ENCODE measurements around the gene ARHGAP26. TPM values are rescaled to one million over a fixed set of nuclear protein-coding genes. Genes with fewer than 3 reads are reported as not detected.
A peak's percentile ranks its signal among the peaks of the same experiment; 100 is the strongest.
"Not testable (repeated sequence)": the region's sequence is repeated elsewhere in the genome, so short reads cannot be mapped to it uniquely, and the experiment has no call there.

ARHGAP26 gene
- total RNA-seq, 2 experiments from 2014 or later: 10.2 to 11.0 TPM

- not testable (repeated sequence) for H3K9me3 Mint-ChIP-seq, H3K27me3 Mint-ChIP-seq, DNase-seq, H3K27ac Mint-ChIP-seq, H3K4me3 Mint-ChIP-seq
- peaks cover 19% of the 10 kb centered on the region for H3K4me1 Mint-ChIP-seq
- H3K36me3 Mint-ChIP-seq: peaks cover 23% of the 10 kb centered on the region
These were observed 319.9 kb downstream of the ARHGAP26 start for GRCh38 chr5:143090044-143090443.

- H3K4me3 Mint-ChIP-seq, DNase-seq, H3K9me3 Mint-ChIP-seq, H3K27ac Mint-ChIP-seq, H3K27me3 Mint-ChIP-seq: not testable (repeated sequence)
- Mint-ChIP-seq H3K36me3 (peaks cover 22% of the 10 kb centered on the region), H3K4me1 (peaks cover 19% of the 10 kb centered on the region)
These were observed 322.7 kb downstream of the ARHGAP26 start for GRCh38 chr5:143092711-143093451.

- Mint-ChIP-seq H3K4me1 (peaks cover 19% of the 10 kb centered on the region), H3K27ac (peak overlapping the region; percentile 77), H3K9me3 (no peaks in the 10 kb centered on the region), H3K4me3 (peak overlapping the region; percentile 42), H3K36me3 (peaks cover 22% of the 10 kb centered on the region), H3K27me3 (no peaks in the 10 kb centered on the region)
- no peak for DNase-seq
These were observed 323.4 kb downstream of the ARHGAP26 start for GRCh38 chr5:143093452-143094086.

- H3K36me3 Mint-ChIP-seq: peaks cover 19% of the 10 kb centered on the region
- no peak for DNase-seq
- H3K4me3 Mint-ChIP-seq: peak overlapping the region; percentile 42
- peaks cover 19% of the 10 kb centered on the region for H3K4me1 Mint-ChIP-seq
- H3K9me3 Mint-ChIP-seq: no peaks in the 10 kb centered on the region
- H3K27me3 Mint-ChIP-seq: no peaks in the 10 kb centered on the region
- peak overlapping the region; percentile 77 for H3K27ac Mint-ChIP-seq
These were observed 323.9 kb downstream of the ARHGAP26 start for GRCh38 chr5:143094087-143094521.

- not testable (repeated sequence) for H3K4me3 Mint-ChIP-seq, H3K9me3 Mint-ChIP-seq, H3K27me3 Mint-ChIP-seq, H3K27ac Mint-ChIP-seq
- Mint-ChIP-seq H3K4me1 (peaks cover 19% of the 10 kb centered on the region), H3K36me3 (peaks cover 15% of the 10 kb centered on the region)
- peak; percentile 8 for DNase-seq
These were observed 324.4 kb downstream of the ARHGAP26 start for GRCh38 chr5:143094608-143095007.

- peaks cover 31% of the 10 kb centered on the region for H3K36me3 Mint-ChIP-seq
- peaks cover 5% of the 10 kb centered on the region for H3K9me3 Mint-ChIP-seq
- no peak for DNase-seq
- H3K27me3 Mint-ChIP-seq: no peaks in the 10 kb centered on the region
- peak overlapping the region; percentile 95 for H3K27ac Mint-ChIP-seq
- peaks cover 27% of the 10 kb centered on the region for H3K4me1 Mint-ChIP-seq
- H3K4me3 Mint-ChIP-seq: peak overlapping the region; percentile 40
These were observed 330.9 kb downstream of the ARHGAP26 start for GRCh38 chr5:143101121-143101520.

- peaks cover 5% of the 10 kb centered on the region for H3K9me3 Mint-ChIP-seq
- H3K36me3 Mint-ChIP-seq: peaks cover 28% of the 10 kb centered on the region
- peak; percentile 61 for DNase-seq
- H3K4me3 Mint-ChIP-seq: peak overlapping the region; percentile 56
- no peaks in the 10 kb centered on the region for H3K27me3 Mint-ChIP-seq
- peak overlapping the region; percentile 95 for H3K27ac Mint-ChIP-seq
- peaks cover 27% of the 10 kb centered on the region for H3K4me1 Mint-ChIP-seq
These were observed 331.7 kb downstream of the ARHGAP26 start for GRCh38 chr5:143101725-143102386.

- no peaks in the 10 kb centered on the region for H3K27me3 Mint-ChIP-seq
- peaks cover 28% of the 10 kb centered on the region for H3K36me3 Mint-ChIP-seq
- peak overlapping the region; percentile 56 for H3K4me3 Mint-ChIP-seq
- H3K9me3 Mint-ChIP-seq: peaks cover 5% of the 10 kb centered on the region
- DNase-seq: no peak
- peak overlapping the region; percentile 95 for H3K27ac Mint-ChIP-seq
- peaks cover 27% of the 10 kb centered on the region for H3K4me1 Mint-ChIP-seq
These were observed 332.2 kb downstream of the ARHGAP26 start for GRCh38 chr5:143102411-143102810.

GRCh38 chr5:143105216-143105905 lies 335.2 kb downstream of the ARHGAP26 start:
- H3K4me3 Mint-ChIP-seq: no peak overlapping the region
- H3K27me3 Mint-ChIP-seq: no peaks in the 10 kb centered on the region
- DNase-seq: no peak
- H3K36me3 Mint-ChIP-seq: peaks cover 25% of the 10 kb centered on the region
- H3K27ac Mint-ChIP-seq: no peak overlapping the region
- H3K4me1 Mint-ChIP-seq: peaks cover 30% of the 10 kb centered on the region
- H3K9me3 Mint-ChIP-seq: peaks cover 5% of the 10 kb centered on the region

GRCh38 chr5:143106174-143106573 lies 336.0 kb downstream of the ARHGAP26 start:
- no peak for DNase-seq
- Mint-ChIP-seq H3K4me1 (peaks cover 22% of the 10 kb centered on the region), H3K9me3 (peaks cover 4% of the 10 kb centered on the region), H3K4me3 (no peak overlapping the region), H3K27ac (no peak overlapping the region), H3K36me3 (peaks cover 18% of the 10 kb centered on the region), H3K27me3 (no peaks in the 10 kb centered on the region)

- no peaks in the 10 kb centered on the region for H3K27me3 Mint-ChIP-seq
- no peaks in the 10 kb centered on the region for H3K9me3 Mint-ChIP-seq
- peaks cover 3% of the 10 kb centered on the region for H3K36me3 Mint-ChIP-seq
- no peak for DNase-seq
- no peak overlapping the region for H3K27ac Mint-ChIP-seq
- H3K4me3 Mint-ChIP-seq: no peak overlapping the region
- H3K4me1 Mint-ChIP-seq: peaks cover 6% of the 10 kb centered on the region
These were observed 338.4 kb downstream of the ARHGAP26 start for GRCh38 chr5:143108498-143109128.

GRCh38 chr5:143110591-143110990 lies 340.4 kb downstream of the ARHGAP26 start:
- Mint-ChIP-seq H3K4me3 (no peak overlapping the region), H3K27me3 (no peaks in the 10 kb centered on the region), H3K27ac (no peak overlapping the region)

GRCh38 chr5:143111799-143112198 lies 341.6 kb downstream of the ARHGAP26 start:
- no peak for DNase-seq
- Mint-ChIP-seq H3K27me3 (no peaks in the 10 kb centered on the region), H3K4me3 (no peak overlapping the region), H3K27ac (no peak overlapping the region), H3K9me3 (no peaks in the 10 kb centered on the region), H3K4me1 (peaks cover 10% of the 10 kb centered on the region), H3K36me3 (peaks cover 5% of the 10 kb centered on the region)

More at GRCh38 chr5:143110591-143110990, 340.4 kb downstream of the ARHGAP26 start:
- peaks cover 5% of the 10 kb centered on the region for H3K36me3 Mint-ChIP-seq
- peaks cover 10% of the 10 kb centered on the region for H3K4me1 Mint-ChIP-seq
- no peak for DNase-seq
- no peaks in the 10 kb centered on the region for H3K9me3 Mint-ChIP-seq

GRCh38 chr5:143113461-143113860 lies 343.3 kb downstream of the ARHGAP26 start:
- Mint-ChIP-seq H3K27me3 (no peaks in the 10 kb centered on the region), H3K9me3 (no peaks in the 10 kb centered on the region), H3K27ac (no peak overlapping the region), H3K36me3 (peaks cover 5% of the 10 kb centered on the region), H3K4me3 (no peak overlapping the region), H3K4me1 (peaks cover 17% of the 10 kb centered on the region)
- DNase-seq: no peak
